Smooth muscle cell (in vitro differentiated cells): Measurements from ENCODE around the gene CYP4A22. TPM values are rescaled to one million over a fixed set of nuclear protein-coding genes. Genes with fewer than 3 reads are reported as not detected.

ENCODE experiments used
- DNase-seq: peaks from one replicate; lab custom pipeline; 2025; ENCODE audit not compliant: unreplicated experiment; lab: John Stamatoyannopoulos, UW
- H2AFZ ChIP-seq: fragments of 200-600 bp; sonication (generic); 2 replicates; pipeline ENCODE4 v1.6.0; 2016; ENCODE audit warnings: antibody characterized with exemption, low read depth, mild to moderate bottlenecking
- H3F3A ChIP-seq: fragments of 200-600 bp; sonication (generic); 2 replicates; pipeline ENCODE4 v1.6.0; 2017; ENCODE audit warnings: antibody characterized with exemption, low read depth
- H3K27ac ChIP-seq: fragments of 200-600 bp; sonication (generic); 2 replicates; pipeline ENCODE4 v1.5.1; 2016; ENCODE audit warnings: low read depth, mild to moderate bottlenecking
- H3K27me3 ChIP-seq: fragments of 200-600 bp; sonication (generic); 2 replicates; pipeline ENCODE4 v1.6.1; 2016; ENCODE audit warnings: low read depth, mild to moderate bottlenecking
- H3K36me3 ChIP-seq: fragments of 200-600 bp; sonication (generic); 2 replicates; pipeline ENCODE4 v1.5.1; 2016; ENCODE audit warnings: low read depth
- H3K4me1 ChIP-seq: fragments of 200-600 bp; sonication (generic); 2 replicates; pipeline ENCODE4 v1.5.1; 2016; ENCODE audit warnings: low read depth
- H3K4me2 ChIP-seq: fragments of 200-600 bp; sonication (generic); 2 replicates; pipeline ENCODE4 v1.6.0; 2016; ENCODE audit warnings: mild to moderate bottlenecking
- H3K4me3 ChIP-seq: fragments of 200-600 bp; sonication (generic); 2 replicates; pipeline ENCODE4 v1.5.1; 2016; ENCODE audit warnings: mild to moderate bottlenecking
- H3K79me2 ChIP-seq: fragments of 200-600 bp; sonication (generic); 2 replicates; pipeline ENCODE4 v1.6.0; 2016; ENCODE audit warnings: low read depth, mild to moderate bottlenecking
- H3K9ac ChIP-seq: fragments of 200-600 bp; sonication (generic); 2 replicates; pipeline ENCODE4 v1.6.0; 2016; ENCODE audit warnings: low read depth
- H3K9me3 ChIP-seq: fragments of 200-600 bp; sonication (generic); replicated peaks from 2 replicates; pipeline ENCODE4 v1.5.1; 2016; ENCODE audit warnings: low read depth
- H4K20me1 ChIP-seq: fragments of 200-600 bp; sonication (generic); 2 replicates; pipeline ENCODE4 v1.6.0; 2016; ENCODE audit warnings: low read depth
- WGBS: methylation state at CpG from one replicate; pipeline ENCODE4 v1.1.7; 2016; ENCODE audit warnings: low lambda C conversion rate; 5-methylcytosine and 5-hydroxymethylcytosine counted together
- polyA plus RNA-seq: library from polyadenylated mRNA; unstranded; fragments of >200 nt; fragmentation: Nextera tagmentation; extraction: Ambion mirVana; gene quantifications from 2 replicates; pipeline ENCODE4 v1.2.1, GENCODE V29; 2016
- total RNA-seq: library from RNA; depleted of rRNA; stranded (reverse); fragments of >200 nt; gene quantifications from 2 replicates; pipeline ENCODE4 v1.2.3, GENCODE V29; 2014
- TF ChIP-seq, protein P1 (sequence below): fragments of 200-600 bp; sonication (generic); IDR thresholded peaks from 2 replicates; pipeline ENCODE4 v1.5.1; 2017; ENCODE audit warnings: borderline replicate concordance, mild to moderate bottlenecking, antibody characterized with exemption; ENCODE audit not compliant: insufficient read depth, poor library complexity, severe bottlenecking

The CYP4A22 gene
- total and polyA plus RNA-seq, 2 experiments from 2014 or later, result not detected

DNA sequence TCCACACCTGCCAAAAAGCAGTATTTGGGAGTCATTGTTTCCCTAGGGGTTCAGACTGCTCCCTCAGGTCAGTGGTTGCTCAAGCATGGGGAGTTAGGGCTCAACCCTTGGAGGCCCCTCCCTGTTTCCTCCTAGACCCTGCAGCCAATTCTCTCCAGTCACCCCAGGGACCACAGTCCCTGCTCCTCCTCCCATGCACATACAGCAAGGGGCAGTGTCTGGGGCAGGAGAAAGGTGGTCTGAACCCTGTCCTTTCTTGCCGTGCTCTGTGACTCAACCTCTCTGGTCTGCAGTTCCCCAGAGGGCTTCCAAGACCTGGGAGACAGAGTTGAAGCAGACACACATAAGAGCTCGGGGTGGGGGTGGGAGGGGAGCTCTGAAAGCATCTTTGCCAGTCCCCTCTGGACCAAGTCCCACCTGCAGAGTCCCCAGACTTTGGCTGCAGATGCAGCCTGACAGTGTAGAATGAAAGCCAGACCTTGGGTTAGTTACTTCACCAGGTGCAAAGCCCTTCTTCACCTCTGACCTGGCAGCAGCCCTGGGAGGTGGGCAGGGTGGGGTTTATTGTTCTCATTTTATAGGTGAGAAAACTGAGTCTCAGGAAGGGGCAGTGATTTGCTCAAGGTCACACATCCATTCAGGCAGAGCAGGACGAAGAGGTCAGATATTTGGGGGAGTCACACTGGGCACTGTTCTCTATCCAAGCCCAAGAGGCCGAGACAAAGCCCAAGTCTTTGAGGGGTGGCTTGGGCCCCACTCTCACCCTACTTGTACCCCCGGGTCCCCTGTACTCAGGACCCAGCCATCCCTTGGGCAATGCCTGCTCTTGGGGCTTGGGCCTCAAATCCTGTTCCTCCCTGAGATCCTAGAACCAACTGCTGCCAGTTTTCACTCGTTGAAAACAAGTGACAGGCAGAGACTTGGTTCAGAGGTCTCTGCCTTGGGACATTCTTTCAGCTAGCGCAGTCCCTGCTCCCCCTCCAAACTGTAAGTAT lies 51.8 kb downstream of the CYP4A22 start:
- Histone ChIP-seq H3K4me2 (no peak overlapping the region), H3K4me1 (no peaks in the 10 kb centered on the region), H3K4me3 (no peak overlapping the region), H3F3A (no peaks in the 10 kb centered on the region), H3K27ac (no peak overlapping the region), H3K9me3 (no peaks in the 10 kb centered on the region), H3K9ac (no peak overlapping the region), H3K36me3 (no peaks in the 10 kb centered on the region), H3K27me3 (peaks cover 4% of the 10 kb centered on the region), H3K79me2 (no peaks in the 10 kb centered on the region), H2AFZ (no peak overlapping the region), H4K20me1 (no peaks in the 10 kb centered on the region)
- no peak for DNase-seq
- 85% methylated on average over 7 of the region's 7 CpGs for WGBS
- TF ChIP-seq, protein P1, sequence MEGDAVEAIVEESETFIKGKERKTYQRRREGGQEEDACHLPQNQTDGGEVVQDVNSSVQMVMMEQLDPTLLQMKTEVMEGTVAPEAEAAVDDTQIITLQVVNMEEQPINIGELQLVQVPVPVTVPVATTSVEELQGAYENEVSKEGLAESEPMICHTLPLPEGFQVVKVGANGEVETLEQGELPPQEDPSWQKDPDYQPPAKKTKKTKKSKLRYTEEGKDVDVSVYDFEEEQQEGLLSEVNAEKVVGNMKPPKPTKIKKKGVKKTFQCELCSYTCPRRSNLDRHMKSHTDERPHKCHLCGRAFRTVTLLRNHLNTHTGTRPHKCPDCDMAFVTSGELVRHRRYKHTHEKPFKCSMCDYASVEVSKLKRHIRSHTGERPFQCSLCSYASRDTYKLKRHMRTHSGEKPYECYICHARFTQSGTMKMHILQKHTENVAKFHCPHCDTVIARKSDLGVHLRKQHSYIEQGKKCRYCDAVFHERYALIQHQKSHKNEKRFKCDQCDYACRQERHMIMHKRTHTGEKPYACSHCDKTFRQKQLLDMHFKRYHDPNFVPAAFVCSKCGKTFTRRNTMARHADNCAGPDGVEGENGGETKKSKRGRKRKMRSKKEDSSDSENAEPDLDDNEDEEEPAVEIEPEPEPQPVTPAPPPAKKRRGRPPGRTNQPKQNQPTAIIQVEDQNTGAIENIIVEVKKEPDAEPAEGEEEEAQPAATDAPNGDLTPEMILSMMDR, result no peak

DNA sequence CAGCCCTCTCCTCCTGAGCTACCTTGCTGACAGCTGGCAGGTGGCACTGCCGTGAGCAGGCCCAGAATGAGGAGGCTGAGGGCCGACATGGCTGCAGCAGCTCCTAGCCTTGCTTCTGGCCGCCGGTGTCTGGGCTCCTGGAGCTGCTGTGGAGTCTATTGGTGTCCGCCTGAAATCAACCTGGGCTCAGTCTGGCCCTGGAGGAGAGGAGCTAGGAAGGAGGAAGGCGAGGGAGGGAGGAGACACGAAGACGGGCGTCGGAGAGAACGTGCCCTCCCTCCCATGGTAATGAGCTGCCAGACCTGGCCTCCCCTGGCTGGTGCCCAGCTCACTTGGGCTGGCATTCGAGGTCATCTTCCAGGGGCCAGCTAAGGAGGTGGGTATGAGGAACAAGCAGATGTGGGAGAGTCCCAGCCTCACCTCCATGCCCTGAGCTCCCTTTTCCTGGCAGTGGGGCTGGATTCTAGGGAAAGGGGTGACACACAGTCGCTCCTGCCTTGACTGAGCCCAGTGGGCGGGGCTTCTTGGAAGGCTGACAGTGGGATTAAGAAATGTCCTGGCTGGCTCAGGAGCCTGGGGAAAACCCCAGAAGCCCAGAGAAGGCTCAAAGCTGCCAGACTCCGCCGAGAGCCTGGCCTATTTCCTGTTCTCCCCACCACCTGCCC lies 52.7 kb downstream of the CYP4A22 start, which contains the start of gene PDZK1IP1:
Gene PDZK1IP1, minus strand, starts transcription at position 193 of the 665 bp plus-strand sequence. Its CDS starts 104 bp downstream, at position 89.
- no peak within 1 kb of the TSS for H3K4me3 ChIP-seq
- H3K9me3 ChIP-seq, result no peaks in the 10 kb centered on the region
- no peak for DNase-seq
- WGBS, result 77% methylated on average over 16 of the region's 16 CpGs
- H3K4me2 ChIP-seq, result no peak within 1 kb of the TSS
- no peak within 1 kb of the TSS for H3K27ac ChIP-seq
- no peaks in the 10 kb centered on the region for H3K79me2 ChIP-seq
- no peak within 1 kb of the TSS for H2AFZ ChIP-seq
- H3K36me3 ChIP-seq, result no peaks in the 10 kb centered on the region
- no peaks in the 10 kb centered on the region for H4K20me1 ChIP-seq
- TF ChIP-seq, protein P1, result no peak
- no peaks in the 10 kb centered on the region for H3F3A ChIP-seq
- H3K27me3 ChIP-seq, result peaks cover 10% of the 10 kb centered on the region
- no peak within 1 kb of the TSS for H3K9ac ChIP-seq
- no peaks in the 10 kb centered on the region for H3K4me1 ChIP-seq

DNA sequence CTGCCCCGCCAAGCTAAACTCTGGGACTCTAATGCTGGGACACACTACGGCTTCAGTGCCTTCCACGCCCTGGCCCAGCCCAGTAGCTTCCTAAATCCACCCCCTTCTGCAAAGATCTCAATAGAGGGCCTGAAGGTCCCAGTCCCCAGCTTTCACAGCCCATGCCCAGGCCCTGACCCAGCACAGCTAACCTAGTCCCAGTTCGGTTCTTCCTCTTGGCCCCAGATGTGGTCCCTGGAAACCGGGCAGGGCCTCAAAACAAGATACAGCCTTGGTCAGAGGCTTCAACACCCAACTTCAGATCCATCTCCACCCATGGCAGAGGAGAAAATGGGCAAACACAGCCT lies 53.2 kb downstream of the CYP4A22 start:
- Histone ChIP-seq H3K9me3 (no peaks in the 10 kb centered on the region), H3K27ac (no peak overlapping the region), H3K4me2 (no peak overlapping the region), H3K4me1 (no peaks in the 10 kb centered on the region), H3F3A (no peaks in the 10 kb centered on the region), H3K4me3 (no peak overlapping the region), H4K20me1 (no peaks in the 10 kb centered on the region), H3K36me3 (no peaks in the 10 kb centered on the region), H2AFZ (no peak overlapping the region), H3K27me3 (peaks cover 14% of the 10 kb centered on the region), H3K9ac (no peak overlapping the region), H3K79me2 (no peaks in the 10 kb centered on the region)
- no peak for DNase-seq
- 90% methylated on average over 5 of the region's 5 CpGs for WGBS
- TF ChIP-seq, protein P1, result no peak
